Stomach (tissue), 4 donors: ENCODE measurements around the gene RBKS.

Experiments used
- POLR2A ChIP-seq, 4 donors: fragments of 450-650 bp; IDR thresholded peaks; one replicate each; pipeline ENCODE4 v1.6.1; 2016; ENCODE audit warnings: antibody characterized with exemption in 4 of 4, control low read depth in 2 of 4, mild to moderate bottlenecking in 1 of 4, moderate library complexity in 1 of 4
- TF ChIP-seq, protein P1 (sequence below), 7 experiments: fragments of 450-650 bp in 4 of 7; fragments of 200-600 bp in 3 of 7; sonication (generic) in 3 of 7; IDR thresholded peaks; one replicate each; pipeline ENCODE4 v1.5.1; 2016 to 2019; ENCODE audit warnings: antibody characterized with exemption in 7 of 7, control low read depth in 2 of 7, mild to moderate bottlenecking in 1 of 7

DNA sequence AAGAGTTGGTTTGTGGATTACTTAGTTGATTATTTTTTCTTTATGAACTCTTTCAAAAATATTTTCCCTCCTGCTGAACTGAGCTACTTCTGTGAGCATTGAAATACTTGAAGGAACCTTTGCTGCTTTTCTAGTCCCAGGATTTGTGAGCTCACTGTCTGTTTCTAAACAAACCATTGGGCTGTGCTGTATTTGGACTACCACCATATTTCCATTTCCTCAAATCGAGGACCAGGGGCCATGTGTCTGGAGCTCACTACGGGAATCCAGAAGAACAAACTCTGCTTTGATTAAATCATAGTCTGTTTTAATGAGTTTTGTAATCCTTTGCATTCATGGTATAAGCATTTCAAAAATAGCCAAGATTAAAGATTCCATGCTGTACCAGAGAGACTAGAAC lies 117.4 kb downstream of the RBKS start:
- no peak for TF ChIP-seq POLR2A (IDR thresholded peaks at IDR 0.05)
- TF ChIP-seq, protein P1, sequence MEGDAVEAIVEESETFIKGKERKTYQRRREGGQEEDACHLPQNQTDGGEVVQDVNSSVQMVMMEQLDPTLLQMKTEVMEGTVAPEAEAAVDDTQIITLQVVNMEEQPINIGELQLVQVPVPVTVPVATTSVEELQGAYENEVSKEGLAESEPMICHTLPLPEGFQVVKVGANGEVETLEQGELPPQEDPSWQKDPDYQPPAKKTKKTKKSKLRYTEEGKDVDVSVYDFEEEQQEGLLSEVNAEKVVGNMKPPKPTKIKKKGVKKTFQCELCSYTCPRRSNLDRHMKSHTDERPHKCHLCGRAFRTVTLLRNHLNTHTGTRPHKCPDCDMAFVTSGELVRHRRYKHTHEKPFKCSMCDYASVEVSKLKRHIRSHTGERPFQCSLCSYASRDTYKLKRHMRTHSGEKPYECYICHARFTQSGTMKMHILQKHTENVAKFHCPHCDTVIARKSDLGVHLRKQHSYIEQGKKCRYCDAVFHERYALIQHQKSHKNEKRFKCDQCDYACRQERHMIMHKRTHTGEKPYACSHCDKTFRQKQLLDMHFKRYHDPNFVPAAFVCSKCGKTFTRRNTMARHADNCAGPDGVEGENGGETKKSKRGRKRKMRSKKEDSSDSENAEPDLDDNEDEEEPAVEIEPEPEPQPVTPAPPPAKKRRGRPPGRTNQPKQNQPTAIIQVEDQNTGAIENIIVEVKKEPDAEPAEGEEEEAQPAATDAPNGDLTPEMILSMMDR (IDR thresholded peaks at IDR 0.05) = no peak
